ENCODE data around the gene C11orf21.

The C11orf21 gene

GRCh38 chr11:2258501-2259465, 42.9 kb downstream of the C11orf21 start:
- no peak for DNase-seq

GRCh38 chr11:2256951-2257700, 44.6 kb downstream of the C11orf21 start:
- DNase-seq = no peak

- DNase-seq = no peak
These were observed 45.3 kb downstream of the C11orf21 start for GRCh38 chr11:2256293-2256913.

GRCh38 chr11:2252018-2252417, 49.7 kb downstream of the C11orf21 start:
- DNase-seq = no peak

GRCh38 chr11:2251138-2251537, 50.6 kb downstream of the C11orf21 start:
- no peak for DNase-seq

- DNase-seq = no peak
These were observed 51.2 kb downstream of the C11orf21 start for GRCh38 chr11:2250485-2250884.

- DNase-seq = no peak
These were observed 51.7 kb downstream of the C11orf21 start for GRCh38 chr11:2250041-2250440.

GRCh38 chr11:2249189-2249916, 52.4 kb downstream of the C11orf21 start:
- DNase-seq = no peak

GRCh38 chr11:2248762-2249161, 53.0 kb downstream of the C11orf21 start:
- no peak for DNase-seq

- DNase-seq = no peak
These were observed 53.5 kb downstream of the C11orf21 start for GRCh38 chr11:2248242-2248641.

- DNase-seq = no peak
These were observed 54.2 kb downstream of the C11orf21 start for GRCh38 chr11:2247496-2247895.
